Aorta (tissue), 5 donors: ENCODE measurements around the gene TADA2B. TPM values are rescaled to one million over a fixed set of nuclear protein-coding genes. Genes with fewer than 3 reads are reported as not detected.
A peak's percentile ranks its signal among the peaks of the same experiment; 100 is the strongest.

Source experiments
- ATAC-seq: fragments of 200-7000 bp; cut with Tn5 transposase; one replicate; pipeline ENCODE4 v1.9.1; 2022; ENCODE audit warnings: moderate library complexity; ENCODE audit not compliant: low FRiP score
- DNase-seq, 2 donors: peaks; one replicate each; pipeline ENCODE4 v3.0.0-alpha.2; 2020
- H3K27ac ChIP-seq, 2 donors: one replicate each; pipeline ENCODE4 v1.5.1; 2013; ENCODE audit warnings: low read length in 2 of 2, mild to moderate bottlenecking in 2 of 2, moderate library complexity in 2 of 2, control low read depth in 1 of 2, inconsistent platforms in 1 of 2, low read depth in 1 of 2
- H3K27me3 ChIP-seq, 2 donors: one replicate each; pipeline ENCODE4 v1.6.1; 2013; ENCODE audit warnings: control low read depth in 1 of 2, low read length in 1 of 2, mild to moderate bottlenecking in 1 of 2, moderate library complexity in 1 of 2; ENCODE audit not compliant: insufficient read depth in 2 of 2, control insufficient read depth in 1 of 2
- H3K36me3 ChIP-seq, 2 donors: one replicate each; pipeline ENCODE4 v1.6.1; 2013; ENCODE audit warnings: control low read depth in 1 of 2, low read length in 1 of 2, mild to moderate bottlenecking in 1 of 2; ENCODE audit not compliant: insufficient read depth in 2 of 2, control insufficient read depth in 1 of 2
- H3K4me1 ChIP-seq, 2 donors: one replicate each; pipeline ENCODE4 v1.6.1; 2013; ENCODE audit warnings: low read length in 2 of 2, control low read depth in 1 of 2, mild to moderate bottlenecking in 1 of 2, moderate library complexity in 1 of 2; ENCODE audit not compliant: insufficient read depth in 2 of 2, control insufficient read depth in 1 of 2
- H3K4me3 ChIP-seq, 2 donors: one replicate each; pipeline ENCODE4 v1.5.1; 2013; ENCODE audit warnings: low read length in 2 of 2, control low read depth in 1 of 2, mild to moderate bottlenecking in 1 of 2
- H3K9me3 ChIP-seq: one replicate; pipeline ENCODE4 v1.6.1; 2013; ENCODE audit warnings: mild to moderate bottlenecking, low read length; ENCODE audit not compliant: control insufficient read depth
- WGBS, 2 donors: extraction: QIAGEN DNeasy Blood & Tissue Kit; methylation state at CpG; one replicate each; pipeline ENCODE4 v1.1.7; 2013; 5-methylcytosine and 5-hydroxymethylcytosine counted together
- intact Hi-C, 2 donors: fragments of 100-400 bp; cut with DNase I; formaldehyde crosslinking; loops; one replicate each; pipeline versions ENCODE4 v1.14.2 to v1.15.0; 2022
- polyA plus RNA-seq, 2 donors: library from polyadenylated mRNA; stranded (reverse); fragments of 200-250 nt; gene quantifications; one replicate each; pipeline ENCODE4 v1.2.3, GENCODE V29; 2013
- total RNA-seq, 2 donors: library from RNA; stranded (reverse); fragmentation: NEBNext Ultra II Directional; extraction: Animal tissue kit (Norgen Biotek cat#: 25700); gene quantifications; one replicate each; pipeline ENCODE4 v1.2.1, GENCODE V29; 2021
- donor health status: healthy with polysubstance abuse.
- donor health status: Bipolar disorder and iron deficiency.
- donor health status: DM: no; HTN: no; CAD: no.
- donor health status: DM: no; HTN: no; CAD: no.
- donor health status: DM: yes; HTN: yes; CAD: no.

TADA2B gene
- total and polyA plus RNA-seq, 4 donors: 6.5 to 19.2 (median 13.3) TPM

DNA sequence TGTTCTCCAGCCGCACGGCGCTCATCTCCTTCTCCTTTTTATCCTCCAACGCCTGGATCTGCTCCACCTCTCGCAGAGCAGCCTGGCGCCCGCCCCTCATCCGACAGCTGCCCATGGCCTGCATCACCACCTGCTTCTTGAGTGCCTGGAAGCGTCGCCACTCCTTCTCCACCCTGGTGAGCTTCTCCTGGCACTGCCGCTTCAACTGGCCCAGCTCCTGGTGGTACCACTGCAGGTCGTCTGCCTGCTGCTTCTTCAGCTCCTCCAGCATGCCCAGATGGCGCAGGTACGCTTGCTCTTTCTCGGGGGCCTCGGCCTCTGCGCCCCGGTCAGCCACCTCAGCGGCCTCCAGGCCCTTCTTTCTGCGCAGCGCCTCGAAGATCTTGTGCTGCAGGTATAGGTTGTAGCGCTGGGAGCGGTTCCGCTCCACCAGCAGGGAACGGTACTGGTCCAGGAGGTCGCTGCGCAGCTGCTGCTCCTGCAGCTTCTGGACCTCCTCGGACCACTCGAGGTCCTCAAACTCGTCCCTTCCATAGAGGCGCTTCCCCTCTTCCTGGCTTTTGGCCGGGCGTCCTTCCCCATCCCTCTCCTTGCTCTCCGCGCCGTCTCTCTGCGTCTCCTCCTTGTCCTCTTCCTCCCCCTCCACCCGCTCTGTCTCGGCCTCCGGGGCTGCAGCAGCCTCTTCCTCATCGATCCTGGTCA, 1.2 kb upstream of the TADA2B start:
- H3K36me3 ChIP-seq: no peaks in the 10 kb centered on the region
- ATAC-seq (peak; percentile 0), DNase-seq (no peak)
- intact Hi-C loops: loop anchor here (2.0 to 5.0 kb wide), 3 partner anchors 27 to 325 kb away; partner anchors contain the start of genes BLOC1S4 (in 1 of the 2) and GRPEL1 (in 1 of the 2)
- WGBS, 2 donors: 21 to 24% methylated on average over 42 of the region's 42 CpGs
- no peaks in the 10 kb centered on the region for H3K27me3 ChIP-seq
- H3K4me1 ChIP-seq: no peaks in the 10 kb centered on the region
- H3K4me3 ChIP-seq: peak overlapping the region; percentile 18 to 60
- H3K27ac ChIP-seq: peak overlapping the region in 1 of 2 donors; percentile 53
- no peaks in the 10 kb centered on the region for H3K9me3 ChIP-seq

DNA sequence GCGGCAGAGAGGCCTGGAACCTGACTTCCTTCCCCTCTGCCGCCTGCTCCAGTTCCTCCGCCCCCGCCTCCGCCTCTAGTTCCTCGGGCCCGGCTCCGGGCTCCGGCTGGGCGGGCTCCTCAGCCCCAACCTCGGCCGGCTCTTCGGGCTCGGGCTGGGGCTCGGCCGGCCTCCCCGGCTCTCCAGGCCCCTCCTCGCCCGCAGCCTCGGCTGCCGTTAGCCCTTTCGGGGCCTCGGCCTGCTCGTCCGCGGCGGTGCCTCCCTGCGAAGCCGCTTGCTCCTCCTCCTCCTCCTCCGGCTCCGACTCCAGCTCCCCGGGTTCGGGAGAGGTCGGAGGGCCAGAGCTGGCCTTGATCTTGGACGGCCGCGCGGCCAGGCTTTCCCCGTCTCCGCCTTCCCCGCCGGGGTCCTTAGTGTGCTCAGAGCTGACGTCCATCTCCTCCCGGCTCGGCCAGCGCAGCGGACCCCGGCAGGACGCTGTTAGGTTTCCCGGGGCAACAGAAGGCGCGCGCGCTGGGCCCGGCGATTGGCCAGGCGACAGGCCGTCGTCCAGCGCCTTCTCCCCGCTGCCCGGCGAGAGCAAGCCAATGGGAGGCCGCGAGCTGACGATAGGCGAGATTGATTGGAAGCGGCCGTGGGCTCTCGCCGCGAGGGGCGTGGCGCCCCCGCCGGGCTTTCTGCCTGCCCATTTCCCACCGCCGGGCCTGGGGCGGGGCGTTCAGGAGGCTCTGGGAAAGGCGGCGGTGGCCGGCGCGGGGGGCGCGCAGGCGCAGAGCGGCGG, 479 bp upstream of the TADA2B start:
- no peaks in the 10 kb centered on the region for H3K4me1 ChIP-seq

DNA sequence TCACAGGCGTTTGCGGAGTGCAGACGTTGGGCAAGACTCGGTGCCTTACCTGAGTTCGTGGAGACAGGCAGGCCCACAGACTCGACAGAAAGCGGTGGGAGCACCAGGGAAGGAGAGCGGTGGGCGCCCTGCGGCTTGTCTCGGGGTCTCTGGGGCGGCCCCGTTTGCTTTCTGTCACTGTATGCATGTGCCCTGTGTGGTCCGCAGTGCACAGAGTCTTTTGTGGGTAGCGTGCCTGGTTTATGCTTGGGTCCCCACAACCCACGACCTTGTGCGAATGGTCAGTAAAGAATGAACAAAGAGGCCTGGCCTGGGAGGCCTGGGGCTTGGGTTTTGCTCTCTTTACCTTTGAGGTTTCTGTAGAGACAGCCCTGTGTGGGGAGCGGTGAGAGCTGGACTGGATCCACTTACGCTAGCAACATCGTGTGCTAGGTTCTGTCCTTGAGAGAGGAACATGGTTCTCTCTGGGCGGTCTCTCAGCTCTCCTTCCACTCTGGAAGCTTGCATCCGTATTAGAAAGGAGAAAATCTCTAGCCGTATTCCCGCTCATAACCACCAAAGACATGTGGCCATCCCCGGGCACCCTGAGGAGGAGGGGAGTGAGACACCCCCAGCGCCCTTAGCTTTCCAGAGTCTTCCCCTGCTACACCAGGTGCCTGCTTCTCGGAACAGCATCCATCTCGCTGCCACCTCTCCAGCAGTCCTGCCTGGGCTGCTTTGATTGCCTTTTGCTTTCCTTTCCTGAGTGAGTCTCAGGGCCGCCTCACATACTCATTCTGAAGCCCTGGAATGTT, 1.2 kb downstream of the TADA2B start:
- DNase-seq: peak; percentile 41 to 60
- H3K9me3 ChIP-seq: no peaks in the 10 kb centered on the region
- no peaks in the 10 kb centered on the region for H3K4me1 ChIP-seq
- peak overlapping the region in 1 of 2 donors; percentile 93 for H3K27ac ChIP-seq
- H3K4me3 ChIP-seq: peak overlapping the region; percentile 46 to 93
- intact Hi-C loops: loop anchor here (5.0 kb wide), 2 partner anchors 57 to 327 kb away; partner anchors contain the start of gene BLOC1S4 (in 1 of the 2)
- 6 to 7% methylated on average over 29 of the region's 29 CpGs for WGBS, 2 donors
- ATAC-seq: no peak
- H3K27me3 ChIP-seq: no peaks in the 10 kb centered on the region
- no peaks in the 10 kb centered on the region for H3K36me3 ChIP-seq

More for the DNA sequence above, 479 bp upstream of the TADA2B start:
- intact Hi-C loops: loop anchor here (1.0 to 5.0 kb wide), 5 partner anchors 26 to 325 kb away; partner anchors contain the start of genes GRPEL1 (in 2 of the 2) and BLOC1S4 (in 1 of the 2)
- peak; percentile 98 to 99 for DNase-seq
- H3K4me3 ChIP-seq: peak overlapping the region; percentile 18 to 60
- no peaks in the 10 kb centered on the region for H3K9me3 ChIP-seq
- ATAC-seq: peak; percentile 98
- H3K36me3 ChIP-seq: no peaks in the 10 kb centered on the region
- WGBS, 2 donors: 0% methylated on average over 81 to 90 of the region's 90 CpGs
- no peaks in the 10 kb centered on the region for H3K27me3 ChIP-seq
- H3K27ac ChIP-seq: peak overlapping the region in 1 of 2 donors; percentile 53

DNA sequence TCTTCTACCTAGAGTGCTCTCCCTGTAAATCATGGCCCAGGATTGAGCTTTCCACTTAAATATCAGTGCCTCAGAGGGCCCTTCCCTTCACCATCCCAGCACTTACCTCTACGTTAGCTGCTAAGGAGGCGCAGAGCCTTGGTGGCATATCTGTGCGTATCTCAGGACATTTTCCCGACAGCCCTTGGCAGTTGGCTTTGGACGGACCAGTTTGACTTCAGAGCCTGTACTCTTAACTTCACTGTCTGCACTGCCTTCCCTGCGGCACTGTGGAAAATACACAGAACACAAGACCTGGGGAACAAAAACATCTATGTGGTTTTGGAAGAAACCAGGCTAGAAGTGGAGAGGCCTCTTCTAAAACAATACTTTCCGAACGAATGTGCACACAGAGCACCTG, 2.4 kb downstream of the TADA2B start:
- Histone ChIP-seq H3K27ac (no peak overlapping the region), H3K4me3 (no peak overlapping the region), H3K9me3 (no peaks in the 10 kb centered on the region), H3K4me1 (no peaks in the 10 kb centered on the region), H3K36me3 (no peaks in the 10 kb centered on the region), H3K27me3 (no peaks in the 10 kb centered on the region)
- WGBS, 2 donors: 75 to 80% methylated on average over 8 of the region's 8 CpGs
- DNase-seq (peak in 1 of 2 donors; percentile 30), ATAC-seq (no peak)
- intact Hi-C loops: no loop called here

DNA sequence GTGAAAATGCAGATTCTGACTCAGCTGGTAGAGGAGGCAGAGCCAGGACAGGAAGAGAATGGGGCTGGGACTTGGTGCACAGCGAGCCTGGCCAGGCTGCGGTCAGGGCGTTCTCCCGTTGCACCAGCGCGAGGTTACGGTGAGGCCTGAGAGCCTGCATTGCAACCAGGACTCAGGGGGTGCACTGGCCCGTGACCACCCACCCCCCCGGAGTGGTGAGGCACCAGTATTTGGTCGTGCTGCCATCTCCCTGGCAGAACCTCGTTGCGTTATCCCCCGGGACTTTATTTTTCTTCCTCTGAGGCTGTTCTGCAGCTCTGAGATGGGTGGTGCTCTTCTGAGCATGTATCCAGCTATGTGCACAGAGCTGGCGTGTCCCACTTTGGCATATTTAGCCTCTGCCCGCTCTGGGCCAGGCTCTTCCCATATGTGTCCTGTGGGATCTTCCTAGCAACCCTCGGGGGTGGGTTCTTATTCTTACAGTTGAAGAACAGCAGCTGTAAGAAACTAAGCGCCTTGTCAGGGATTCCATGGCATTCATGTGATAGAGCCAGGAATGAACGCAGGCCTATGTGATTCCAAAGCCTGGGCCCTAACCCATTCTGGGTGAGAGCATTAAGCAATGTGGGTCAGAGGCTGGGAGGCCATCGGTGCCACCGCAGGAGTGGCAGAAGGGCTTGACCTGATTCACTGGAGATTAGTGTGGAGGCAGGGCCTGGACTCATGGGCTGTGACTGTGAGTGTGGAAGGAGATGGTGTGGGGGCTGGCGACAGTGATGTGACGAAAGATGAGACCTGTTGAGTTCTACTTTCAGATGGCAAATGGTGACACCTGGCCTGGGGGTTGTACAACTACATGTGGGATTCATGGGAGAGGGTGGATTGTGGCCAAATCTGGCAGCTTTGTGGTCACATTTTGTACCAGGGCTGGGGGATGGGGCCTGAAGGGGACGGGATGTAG, 3.1 kb downstream of the TADA2B start:
- 76 to 78% methylated on average over 23 of the region's 23 CpGs for WGBS, 2 donors
- H3K9me3 ChIP-seq: no peaks in the 10 kb centered on the region
- intact Hi-C loops: no loop called here
- H3K4me1 ChIP-seq: no peaks in the 10 kb centered on the region
- no peak overlapping the region for H3K4me3 ChIP-seq
- H3K27me3 ChIP-seq: no peaks in the 10 kb centered on the region
- H3K27ac ChIP-seq: no peak overlapping the region
- no peak for ATAC-seq
- peak; percentile 34 to 68 for DNase-seq
- no peaks in the 10 kb centered on the region for H3K36me3 ChIP-seq

DNA sequence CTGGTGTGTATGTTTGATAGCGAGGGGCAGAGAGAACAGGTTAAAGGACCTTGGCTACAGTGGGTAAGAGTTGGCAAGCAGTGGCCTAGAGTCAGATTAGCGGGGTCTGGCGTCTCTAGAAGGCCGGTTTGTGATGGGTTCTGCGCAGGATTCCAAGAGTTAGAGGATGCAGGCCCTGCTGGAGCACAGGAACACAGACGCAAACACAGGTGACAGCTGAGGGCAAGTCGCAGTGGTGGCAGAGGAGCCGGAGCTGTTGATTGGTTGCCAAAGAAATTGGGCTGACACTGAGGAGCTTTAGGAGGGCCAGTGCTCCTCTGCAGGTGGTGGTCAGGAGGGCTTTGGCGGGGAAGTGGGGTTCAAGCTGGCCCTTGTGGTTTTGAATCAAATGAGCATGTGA, 3.8 kb downstream of the TADA2B start:
- ATAC-seq (no peak), DNase-seq (peak in 1 of 2 donors; percentile 59)
- Histone ChIP-seq H3K4me1 (no peaks in the 10 kb centered on the region), H3K27me3 (no peaks in the 10 kb centered on the region), H3K4me3 (no peak overlapping the region), H3K9me3 (no peaks in the 10 kb centered on the region), H3K36me3 (no peaks in the 10 kb centered on the region), H3K27ac (no peak overlapping the region)
- intact Hi-C loops: no loop called here
- WGBS, 2 donors: 87 to 97% methylated on average over 9 of the region's 9 CpGs

DNA sequence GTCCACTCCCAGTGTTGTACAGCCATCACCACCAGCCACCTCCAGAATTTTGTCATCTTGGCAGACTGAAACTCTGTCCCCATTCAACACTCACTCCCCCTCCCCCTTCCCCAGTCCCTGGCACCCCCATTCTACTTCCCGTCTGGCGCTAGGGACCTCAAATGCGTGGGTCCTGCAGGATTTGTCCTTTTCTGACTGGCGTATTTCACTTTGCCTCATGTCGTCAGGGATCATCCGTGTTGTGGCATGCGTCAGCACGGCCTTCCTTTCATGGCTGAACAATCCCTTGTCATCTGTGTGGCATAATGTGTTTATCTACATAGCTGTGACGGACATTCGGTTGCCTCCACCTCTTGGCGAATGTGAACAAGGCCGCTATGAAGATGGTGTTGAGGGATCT, 5.5 kb downstream of the TADA2B start:
- H3K4me1 ChIP-seq: no peaks in the 10 kb centered on the region
- intact Hi-C loops: no loop called here
- ATAC-seq (no peak), DNase-seq (peak in 1 of 2 donors; percentile 23)
- WGBS, 2 donors: 91 to 92% methylated on average over 12 of the region's 12 CpGs
- no peak overlapping the region for H3K27ac ChIP-seq
- no peak overlapping the region for H3K4me3 ChIP-seq
- H3K36me3 ChIP-seq: no peaks in the 10 kb centered on the region
- no peaks in the 10 kb centered on the region for H3K9me3 ChIP-seq
- no peaks in the 10 kb centered on the region for H3K27me3 ChIP-seq
